SK-N-SH treated with all-trans-retinoic acid at 6 μM for 48 hours (cell line): ENCODE measurements around the gene SAMD1.

Source experiments
- ATAC-seq: fragments of 200-7000 bp; cut with Tn5 transposase; 3 replicates; pipeline ENCODE4 v1.9.1; 2020; ENCODE audit warnings: mild to moderate bottlenecking, moderate library complexity
- ARNTL ChIP-seq: fragments of 450-650 bp; formaldehyde crosslinking; IDR thresholded peaks from 2 replicates; pipeline ENCODE4 v1.5.0; 2020; ENCODE audit warnings: low read depth, mild to moderate bottlenecking, moderate library complexity, borderline replicate concordance
- CREB5 ChIP-seq: fragments of 250-450 bp; sonication (Bioruptor Pico); IDR thresholded peaks from 2 replicates; pipeline ENCODE4 v1.5.1; 2020; ENCODE audit warnings: low read depth, mild to moderate bottlenecking, moderate library complexity
- CSRNP3 ChIP-seq: fragments of 250-450 bp; sonication (Bioruptor Pico); IDR thresholded peaks from 2 replicates; pipeline ENCODE4 v1.5.1; 2021; ENCODE audit warnings: mild to moderate bottlenecking, moderate library complexity
- ESRRG ChIP-seq: fragments of 250-450 bp; sonication (Bioruptor Pico); IDR thresholded peaks from 2 replicates; pipeline ENCODE4 v1.6.1; 2021; ENCODE audit warnings: mild to moderate bottlenecking
- GLIS3 ChIP-seq: fragments of 250-450 bp; sonication (Bioruptor Pico); IDR thresholded peaks from 2 replicates; pipeline ENCODE4 v1.5.0; 2020; ENCODE audit warnings: mild to moderate bottlenecking, moderate library complexity
- ISL1 ChIP-seq: fragments of 250-450 bp; sonication (Bioruptor Pico); IDR thresholded peaks from 2 replicates; pipeline ENCODE4 v2.1.2; 2022; ENCODE audit warnings: mild to moderate bottlenecking, moderate library complexity
- OSR1 ChIP-seq: fragments of 250-450 bp; sonication (Bioruptor Pico); IDR thresholded peaks from 2 replicates; pipeline ENCODE4 v1.8.0; 2022; ENCODE audit warnings: moderate library complexity, mild to moderate bottlenecking, inconsistent platforms
- PATZ1 ChIP-seq: fragments of 250-450 bp; sonication (Bioruptor Pico); IDR thresholded peaks from 2 replicates; pipeline ENCODE4 v1.8.0; 2020; ENCODE audit warnings: mild to moderate bottlenecking, moderate library complexity, borderline replicate concordance
- POU6F1 ChIP-seq: fragments of 250-450 bp; sonication (Bioruptor Pico); IDR thresholded peaks from 2 replicates; pipeline ENCODE4 v1.8.0; 2021; ENCODE audit warnings: low read depth, mild to moderate bottlenecking, moderate library complexity, borderline replicate concordance
- PPARA ChIP-seq: fragments of 250-450 bp; sonication (Bioruptor Pico); IDR thresholded peaks from 2 replicates; pipeline ENCODE4 v1.5.0; 2020; ENCODE audit warnings: mild to moderate bottlenecking, borderline replicate concordance
- RARB ChIP-seq: fragments of 250-450 bp; sonication (Bioruptor Pico); IDR thresholded peaks from 2 replicates; pipeline ENCODE4 v1.8.0; 2021; ENCODE audit warnings: mild to moderate bottlenecking, moderate library complexity
- SNAI2 ChIP-seq: fragments of 250-450 bp; sonication (Bioruptor Pico); IDR thresholded peaks from 2 replicates; pipeline ENCODE4 v1.5.0; 2020; ENCODE audit warnings: mild to moderate bottlenecking, moderate library complexity
- TCF4 ChIP-seq: fragments of 250-450 bp; sonication (Bioruptor Pico); IDR thresholded peaks from 2 replicates; pipeline ENCODE4 v1.8.0; 2021; ENCODE audit warnings: mild to moderate bottlenecking, moderate library complexity, borderline replicate concordance
- TOX ChIP-seq: fragments of 250-450 bp; sonication (Bioruptor Pico); IDR thresholded peaks from 2 replicates; pipeline ENCODE4 v1.8.0; 2021; ENCODE audit warnings: mild to moderate bottlenecking, moderate library complexity, borderline replicate concordance
- TSHZ2 ChIP-seq: fragments of 250-450 bp; sonication (Bioruptor Pico); IDR thresholded peaks from 2 replicates; pipeline ENCODE4 v1.5.0; 2020; ENCODE audit warnings: mild to moderate bottlenecking, moderate library complexity
- ZC3H10 ChIP-seq: fragments of 250-450 bp; sonication (Bioruptor Pico); IDR thresholded peaks from 2 replicates; pipeline ENCODE4 v1.5.1; 2021; ENCODE audit warnings: mild to moderate bottlenecking, moderate library complexity
- ZFP3 ChIP-seq: fragments of 250-450 bp; sonication (Bioruptor Pico); IDR thresholded peaks from 2 replicates; pipeline ENCODE4 v1.5.0; 2020; ENCODE audit warnings: mild to moderate bottlenecking, moderate library complexity
- ZNF565 ChIP-seq: fragments of 450-650 bp; formaldehyde crosslinking; conservative IDR thresholded peaks from 2 replicates; pipeline ENCODE4 v1.5.0; 2020; ENCODE audit warnings: low read depth, mild to moderate bottlenecking, moderate library complexity
- ZNF70 ChIP-seq: fragments of 450-650 bp; formaldehyde crosslinking; IDR thresholded peaks from 2 replicates; pipeline ENCODE4 v1.5.0; 2020; ENCODE audit warnings: mild to moderate bottlenecking, moderate library complexity
- ZNF8 ChIP-seq: fragments of 450-650 bp; formaldehyde crosslinking; IDR thresholded peaks from 2 replicates; pipeline ENCODE4 v1.5.0; 2020; ENCODE audit warnings: mild to moderate bottlenecking, moderate library complexity

Gene SAMD1

GRCh38 chr19:14113762-14114414, 23.3 kb upstream of the SAMD1 start (continued):
- TF ChIP-seq CREB5 (no peak), PATZ1 (CRISPR knock-in tag) (no peak), ESRRG (CRISPR knock-in tag) (no peak), GLIS3 (no peak), TOX (no peak), RARB (no peak), TCF4 (CRISPR knock-in tag) (no peak)
- TF ChIP-seq, all 23 proteins: peak for 0

- TF ChIP-seq CREB5, result no peak
- no peak for TF ChIP-seq POU6F1 (CRISPR knock-in tag)
- no peak for TF ChIP-seq ZNF70 (CRISPR knock-in tag)
- no peak for TF ChIP-seq ZNF8 (CRISPR knock-in tag)
- no peak for TF ChIP-seq OSR1
- TF ChIP-seq ZNF565 (CRISPR knock-in tag), result no peak
- TF ChIP-seq ISL1 (CRISPR knock-in tag), result no peak
- no peak for TF ChIP-seq TCF4 (CRISPR knock-in tag)
- no peak for TF ChIP-seq CSRNP3 (CRISPR knock-in tag)
- TF ChIP-seq ESRRG (CRISPR knock-in tag), result no peak
- TF ChIP-seq GLIS3, result no peak
- ATAC-seq, result no peak
Observed at GRCh38 chr19:14112809-14113385, 22.3 kb upstream of the SAMD1 start.

- no peak for TF ChIP-seq TSHZ2 (CRISPR knock-in tag)
- TF ChIP-seq ZC3H10 (CRISPR knock-in tag), result no peak
- TF ChIP-seq ZFP3 (CRISPR knock-in tag), result no peak
- TF ChIP-seq OSR1, result no peak
- TF ChIP-seq PPARA (CRISPR knock-in tag), result no peak
- no peak for TF ChIP-seq ZNF70 (CRISPR knock-in tag)
- TF ChIP-seq ARNTL, result no peak
- no peak for TF ChIP-seq ZNF8 (CRISPR knock-in tag)
- no peak for TF ChIP-seq CREB5
- TF ChIP-seq SNAI2, result no peak
- TF ChIP-seq ISL1 (CRISPR knock-in tag), result no peak
- ATAC-seq, result no peak
Observed at GRCh38 chr19:14112051-14112808, 21.7 kb upstream of the SAMD1 start.
